ENCODE measurements around the gene CRB1.

CRB1 gene

DNA sequence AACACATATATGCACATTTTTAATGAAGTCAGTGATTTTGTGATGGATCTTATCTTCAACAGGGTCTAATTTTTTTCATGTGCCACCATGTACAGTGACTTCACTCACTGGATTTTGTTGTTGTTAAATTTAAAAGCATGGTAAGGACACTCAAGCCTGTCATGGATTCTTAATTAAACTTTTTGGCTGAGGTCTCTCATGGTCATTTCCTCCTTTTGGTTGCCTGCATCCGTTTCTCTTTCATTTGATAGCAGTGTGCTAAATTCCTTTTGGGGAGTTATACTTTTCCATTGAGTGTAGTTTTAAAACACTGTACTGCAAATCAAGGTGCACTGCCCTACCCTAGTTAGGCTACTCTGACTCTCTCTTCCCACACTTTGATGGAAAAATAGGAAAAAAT is 13.2 kb upstream of the CRB1 start:
- Histone ChIP-seq H3K27me3 (replicated peaks) (no peaks in the 10 kb centered on the region), H3K4me3 (ENCODE audit: low read depth, low read length) (no peak overlapping the region), H3K27ac (no peak overlapping the region), H3K36me3 (replicated peaks) (no peaks in the 10 kb centered on the region)
- no peak for DNase-seq
- TF ChIP-seq, protein P1, sequence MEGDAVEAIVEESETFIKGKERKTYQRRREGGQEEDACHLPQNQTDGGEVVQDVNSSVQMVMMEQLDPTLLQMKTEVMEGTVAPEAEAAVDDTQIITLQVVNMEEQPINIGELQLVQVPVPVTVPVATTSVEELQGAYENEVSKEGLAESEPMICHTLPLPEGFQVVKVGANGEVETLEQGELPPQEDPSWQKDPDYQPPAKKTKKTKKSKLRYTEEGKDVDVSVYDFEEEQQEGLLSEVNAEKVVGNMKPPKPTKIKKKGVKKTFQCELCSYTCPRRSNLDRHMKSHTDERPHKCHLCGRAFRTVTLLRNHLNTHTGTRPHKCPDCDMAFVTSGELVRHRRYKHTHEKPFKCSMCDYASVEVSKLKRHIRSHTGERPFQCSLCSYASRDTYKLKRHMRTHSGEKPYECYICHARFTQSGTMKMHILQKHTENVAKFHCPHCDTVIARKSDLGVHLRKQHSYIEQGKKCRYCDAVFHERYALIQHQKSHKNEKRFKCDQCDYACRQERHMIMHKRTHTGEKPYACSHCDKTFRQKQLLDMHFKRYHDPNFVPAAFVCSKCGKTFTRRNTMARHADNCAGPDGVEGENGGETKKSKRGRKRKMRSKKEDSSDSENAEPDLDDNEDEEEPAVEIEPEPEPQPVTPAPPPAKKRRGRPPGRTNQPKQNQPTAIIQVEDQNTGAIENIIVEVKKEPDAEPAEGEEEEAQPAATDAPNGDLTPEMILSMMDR (IDR thresholded peaks at IDR 0.05; ENCODE audit: low read depth, low read length, missing control alignments): no peak
- in situ Hi-C loops (cut with HindIII; ENCODE audit: low pct_ligation_motif_present, low sequenced_read_pairs): no loop called here

DNA sequence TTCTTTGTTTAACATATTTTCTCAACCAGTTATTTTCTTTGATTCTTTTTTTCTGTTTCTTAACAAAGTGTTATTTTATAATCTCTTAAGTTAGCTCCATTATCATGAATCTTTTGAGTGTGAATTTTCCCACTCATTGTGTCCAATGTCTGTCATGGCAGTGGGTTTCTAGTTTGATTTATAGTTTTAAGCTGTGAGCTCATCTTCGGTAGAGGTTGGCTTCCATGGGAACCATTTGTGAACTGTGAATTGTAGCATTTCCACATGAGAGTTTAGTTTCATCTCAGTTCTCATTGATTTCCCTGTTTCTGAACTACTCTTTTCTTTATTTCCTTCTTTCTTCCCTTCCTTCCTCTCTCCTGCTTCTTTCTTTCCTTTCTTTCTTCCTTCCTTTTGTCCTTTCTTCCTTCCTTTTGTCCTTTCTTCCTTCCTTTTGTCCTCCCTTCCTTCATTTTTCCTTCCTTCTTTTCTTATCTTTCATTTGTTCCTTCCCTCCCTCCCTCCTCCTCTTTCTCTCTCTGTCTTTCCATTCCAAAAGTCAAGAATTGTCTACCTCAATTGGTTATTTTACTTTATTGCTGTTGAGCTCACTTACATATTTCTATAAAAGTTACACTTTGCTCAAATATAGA is 3.0 kb upstream of the CRB1 start:
- H3K36me3 ChIP-seq (replicated peaks): no peaks in the 10 kb centered on the region
- H3K4me3 ChIP-seq (ENCODE audit: low read depth, low read length): no peak overlapping the region
- in situ Hi-C loops (cut with HindIII; ENCODE audit: low pct_ligation_motif_present, low sequenced_read_pairs): no loop called here
- no peak for DNase-seq
- no peaks in the 10 kb centered on the region for H3K27me3 ChIP-seq (replicated peaks)
- no peak overlapping the region for H3K27ac ChIP-seq
- TF ChIP-seq, protein P1 (IDR thresholded peaks at IDR 0.05; ENCODE audit: low read depth, low read length, missing control alignments): no peak

DNA sequence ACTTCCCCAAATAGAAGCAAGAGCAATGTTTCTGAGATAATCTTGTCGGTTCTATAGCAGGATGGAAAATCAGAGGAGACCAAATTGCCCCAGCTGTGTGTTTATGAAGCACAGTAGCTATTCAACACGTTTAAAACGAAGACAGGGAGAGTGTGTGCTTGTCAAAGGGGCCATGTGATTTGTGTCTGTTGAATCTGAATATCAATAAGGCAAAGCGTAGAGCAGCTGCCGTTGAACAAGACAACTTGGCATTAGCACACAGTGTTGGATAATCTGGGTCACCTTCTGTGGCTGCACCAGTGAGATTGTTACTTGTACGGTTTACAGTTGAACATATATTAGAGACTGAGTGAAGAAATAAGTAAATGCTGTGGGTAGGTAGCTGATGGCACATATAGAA is 1.0 kb downstream of the CRB1 start:
- H3K36me3 ChIP-seq (replicated peaks): no peaks in the 10 kb centered on the region
- in situ Hi-C loops (cut with HindIII; ENCODE audit: low pct_ligation_motif_present, low sequenced_read_pairs): no loop called here
- H3K27ac ChIP-seq: no peak overlapping the region
- TF ChIP-seq, protein P1 (IDR thresholded peaks at IDR 0.05; ENCODE audit: low read depth, low read length, missing control alignments): no peak
- H3K4me3 ChIP-seq (ENCODE audit: low read depth, low read length): no peak overlapping the region
- no peaks in the 10 kb centered on the region for H3K27me3 ChIP-seq (replicated peaks)
- no peak for DNase-seq

DNA sequence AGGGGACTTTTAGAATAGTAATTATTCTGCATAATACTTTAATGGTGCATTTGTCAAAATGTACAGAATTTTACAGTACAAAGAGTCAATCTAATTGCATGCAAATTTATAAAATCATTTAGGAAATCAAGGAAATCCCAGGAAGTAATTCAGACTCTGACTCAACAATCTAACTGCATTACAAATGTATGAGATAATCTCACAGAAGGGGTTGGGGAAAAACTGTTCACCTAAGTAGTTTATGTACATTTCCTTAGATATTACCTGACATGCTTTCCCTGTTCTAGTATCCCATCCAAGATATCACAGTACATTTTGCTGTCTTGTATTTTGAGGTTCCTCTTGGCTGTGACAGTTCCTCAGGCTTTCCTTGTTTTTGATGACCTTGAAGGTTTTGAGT is 4.7 kb downstream of the CRB1 start:
- no peak for DNase-seq
- Histone ChIP-seq H3K27ac (no peak overlapping the region), H3K27me3 (replicated peaks) (no peaks in the 10 kb centered on the region), H3K4me3 (ENCODE audit: low read depth, low read length) (no peak overlapping the region), H3K36me3 (replicated peaks) (no peaks in the 10 kb centered on the region)
- TF ChIP-seq, protein P1 (IDR thresholded peaks at IDR 0.05; ENCODE audit: low read depth, low read length, missing control alignments): no peak
- in situ Hi-C loops (cut with HindIII; ENCODE audit: low pct_ligation_motif_present, low sequenced_read_pairs): no loop called here

DNA sequence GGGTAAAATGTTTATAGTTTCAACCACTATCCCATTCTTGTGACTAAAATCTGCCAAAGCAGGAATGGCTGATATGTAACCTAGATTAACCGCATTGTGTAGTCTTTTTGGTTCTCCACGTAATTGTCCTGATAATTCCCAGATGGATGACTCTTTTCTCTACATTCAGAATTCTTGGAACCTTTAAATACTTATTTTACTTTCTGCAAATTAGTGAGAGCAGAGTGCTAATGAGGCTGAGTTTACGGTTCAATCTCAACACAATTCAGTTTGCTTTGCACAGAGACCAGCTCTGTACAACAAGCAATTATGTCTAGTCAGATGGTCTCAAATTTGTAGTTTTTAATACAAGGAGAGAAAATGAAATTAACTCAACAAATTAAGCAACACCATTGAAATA is 9.1 kb downstream of the CRB1 start:
- no peak for DNase-seq
- Histone ChIP-seq H3K36me3 (replicated peaks) (no peaks in the 10 kb centered on the region), H3K4me3 (ENCODE audit: low read depth, low read length) (no peak overlapping the region), H3K27ac (no peak overlapping the region), H3K27me3 (replicated peaks) (no peaks in the 10 kb centered on the region)
- in situ Hi-C loops (cut with HindIII; ENCODE audit: low pct_ligation_motif_present, low sequenced_read_pairs): no loop called here
- TF ChIP-seq, protein P1 (IDR thresholded peaks at IDR 0.05; ENCODE audit: low read depth, low read length, missing control alignments): no peak

DNA sequence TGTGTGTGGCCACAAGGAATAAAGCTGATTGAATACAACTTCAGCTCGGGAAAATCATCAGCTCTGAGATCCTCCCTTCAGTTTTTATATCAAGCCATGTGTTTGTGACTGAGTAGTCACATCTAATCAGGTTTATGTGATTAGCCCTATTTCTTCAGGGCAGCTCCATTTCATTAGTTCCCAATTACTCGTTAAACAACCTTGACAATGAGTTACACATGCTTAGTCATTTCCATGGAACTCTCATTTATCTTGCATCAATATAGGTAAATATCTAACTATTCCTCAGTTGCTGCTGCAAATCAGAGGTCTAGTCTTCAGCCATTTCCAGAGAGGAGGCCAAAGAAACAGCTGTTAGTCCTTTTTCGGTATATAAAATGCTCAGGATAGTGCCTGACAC is 16.3 kb downstream of the CRB1 start:
- no peak for DNase-seq
- no peak overlapping the region for H3K4me3 ChIP-seq (ENCODE audit: low read depth, low read length)
- no peak overlapping the region for H3K27ac ChIP-seq
- in situ Hi-C loops (cut with HindIII; ENCODE audit: low pct_ligation_motif_present, low sequenced_read_pairs): no loop called here
- TF ChIP-seq, protein P1 (IDR thresholded peaks at IDR 0.05; ENCODE audit: low read depth, low read length, missing control alignments): no peak
- no peaks in the 10 kb centered on the region for H3K36me3 ChIP-seq (replicated peaks)
- H3K27me3 ChIP-seq (replicated peaks): no peaks in the 10 kb centered on the region

Data from brain microvascular endothelial cell (primary cell).